PC-3 (cell line): Measurements from ENCODE around the gene SLC38A9.

Experiments used
- CTCF ChIP-seq: fragments of 300-600 bp; sonication (generic); conservative IDR thresholded peaks from 2 replicates; pipeline ENCODE4 v1.5.1; 2017; ENCODE audit warnings: antibody characterized with exemption, low read depth, mild to moderate bottlenecking, low read length
- EZH2 ChIP-seq: fragments of 300-600 bp; sonication (generic); IDR thresholded peaks from one replicate; pipeline ENCODE4 v1.6.1; 2017; ENCODE audit warnings: antibody characterized with exemption, mild to moderate bottlenecking, low read length; ENCODE audit not compliant: unreplicated experiment
- EZH2phosphoT487 ChIP-seq: fragments of 300-600 bp; sonication (generic); IDR thresholded peaks from 2 replicates; pipeline ENCODE4 v1.6.1; 2018; ENCODE audit warnings: mild to moderate bottlenecking, antibody characterized with exemption, low read length, borderline replicate concordance

GRCh38 chr5:55734658-55735057 is 22.5 kb upstream of the SLC38A9 start:
- TF ChIP-seq CTCF (no peak), EZH2phosphoT487 (no peak), EZH2 (no peak)
